VCaP (cell line): ENCODE measurements around the gene PRR35.

Experiments used
- H3K27ac ChIP-seq: fragments of 450-650 bp; 2 replicates; pipeline ENCODE4 v1.5.1; 2017
- TF ChIP-seq, protein P1 (sequence below): fragments of 450-650 bp; conservative IDR thresholded peaks from 2 replicates; pipeline ENCODE4 v1.5.1; 2017; ENCODE audit warnings: mild to moderate bottlenecking, moderate library complexity

PRR35 gene

DNA sequence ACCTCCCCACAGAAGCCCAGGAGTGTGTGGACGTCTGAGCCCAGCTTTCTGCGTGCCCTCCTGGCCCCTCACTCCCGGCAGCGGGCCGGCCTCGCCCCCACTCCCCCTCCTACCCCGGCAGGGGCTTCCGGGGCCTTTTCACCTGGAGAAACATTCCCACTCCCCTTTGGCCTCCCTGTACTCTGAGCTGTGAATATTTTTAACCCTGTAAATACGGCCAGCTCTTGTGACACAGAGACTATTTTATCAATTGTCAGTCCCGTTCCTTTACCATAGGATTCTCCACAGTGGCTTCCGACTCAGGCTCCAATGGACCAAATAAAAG, 5.9 kb upstream of the PRR35 start:
- no peak overlapping the region for H3K27ac ChIP-seq
- TF ChIP-seq, protein P1, sequence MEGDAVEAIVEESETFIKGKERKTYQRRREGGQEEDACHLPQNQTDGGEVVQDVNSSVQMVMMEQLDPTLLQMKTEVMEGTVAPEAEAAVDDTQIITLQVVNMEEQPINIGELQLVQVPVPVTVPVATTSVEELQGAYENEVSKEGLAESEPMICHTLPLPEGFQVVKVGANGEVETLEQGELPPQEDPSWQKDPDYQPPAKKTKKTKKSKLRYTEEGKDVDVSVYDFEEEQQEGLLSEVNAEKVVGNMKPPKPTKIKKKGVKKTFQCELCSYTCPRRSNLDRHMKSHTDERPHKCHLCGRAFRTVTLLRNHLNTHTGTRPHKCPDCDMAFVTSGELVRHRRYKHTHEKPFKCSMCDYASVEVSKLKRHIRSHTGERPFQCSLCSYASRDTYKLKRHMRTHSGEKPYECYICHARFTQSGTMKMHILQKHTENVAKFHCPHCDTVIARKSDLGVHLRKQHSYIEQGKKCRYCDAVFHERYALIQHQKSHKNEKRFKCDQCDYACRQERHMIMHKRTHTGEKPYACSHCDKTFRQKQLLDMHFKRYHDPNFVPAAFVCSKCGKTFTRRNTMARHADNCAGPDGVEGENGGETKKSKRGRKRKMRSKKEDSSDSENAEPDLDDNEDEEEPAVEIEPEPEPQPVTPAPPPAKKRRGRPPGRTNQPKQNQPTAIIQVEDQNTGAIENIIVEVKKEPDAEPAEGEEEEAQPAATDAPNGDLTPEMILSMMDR = no peak

DNA sequence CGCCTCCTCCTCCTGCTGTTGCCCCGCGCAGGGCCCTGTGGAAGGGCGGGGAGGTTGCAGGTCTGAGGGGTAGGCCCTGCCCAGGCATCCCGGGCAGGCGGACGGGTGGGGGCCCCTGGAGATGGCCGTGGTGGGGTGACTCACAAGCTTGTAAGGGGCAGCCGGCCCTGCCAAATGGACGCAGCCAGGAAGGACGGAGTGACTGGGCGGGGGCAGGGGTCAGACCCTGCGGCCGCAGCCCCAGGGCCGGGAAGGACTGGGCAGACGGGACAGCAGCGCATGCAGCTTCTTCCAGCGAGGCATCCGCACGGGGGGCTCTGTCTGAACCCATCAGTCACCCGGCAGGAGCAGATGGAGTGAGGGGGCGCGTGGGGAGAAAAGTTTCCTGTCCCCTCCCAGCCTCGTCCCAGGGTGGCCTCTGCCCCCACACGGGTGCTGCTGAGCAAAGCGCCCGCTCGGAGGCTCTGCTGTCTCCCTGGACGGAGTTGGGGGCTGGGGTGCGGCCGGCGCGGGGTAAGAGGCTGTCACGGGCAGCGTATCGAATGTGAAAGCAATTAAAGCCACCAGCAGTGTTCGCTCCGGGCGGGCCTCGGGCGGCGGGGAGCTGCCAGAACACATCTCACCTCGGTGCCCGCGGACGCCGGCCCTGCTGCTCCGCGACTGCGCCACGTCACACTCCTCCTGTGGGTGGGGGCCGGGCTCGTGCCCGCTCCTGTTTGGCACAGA, 5.4 kb upstream of the PRR35 start:
- H3K27ac ChIP-seq = no peak overlapping the region
- TF ChIP-seq, protein P1 = no peak

DNA sequence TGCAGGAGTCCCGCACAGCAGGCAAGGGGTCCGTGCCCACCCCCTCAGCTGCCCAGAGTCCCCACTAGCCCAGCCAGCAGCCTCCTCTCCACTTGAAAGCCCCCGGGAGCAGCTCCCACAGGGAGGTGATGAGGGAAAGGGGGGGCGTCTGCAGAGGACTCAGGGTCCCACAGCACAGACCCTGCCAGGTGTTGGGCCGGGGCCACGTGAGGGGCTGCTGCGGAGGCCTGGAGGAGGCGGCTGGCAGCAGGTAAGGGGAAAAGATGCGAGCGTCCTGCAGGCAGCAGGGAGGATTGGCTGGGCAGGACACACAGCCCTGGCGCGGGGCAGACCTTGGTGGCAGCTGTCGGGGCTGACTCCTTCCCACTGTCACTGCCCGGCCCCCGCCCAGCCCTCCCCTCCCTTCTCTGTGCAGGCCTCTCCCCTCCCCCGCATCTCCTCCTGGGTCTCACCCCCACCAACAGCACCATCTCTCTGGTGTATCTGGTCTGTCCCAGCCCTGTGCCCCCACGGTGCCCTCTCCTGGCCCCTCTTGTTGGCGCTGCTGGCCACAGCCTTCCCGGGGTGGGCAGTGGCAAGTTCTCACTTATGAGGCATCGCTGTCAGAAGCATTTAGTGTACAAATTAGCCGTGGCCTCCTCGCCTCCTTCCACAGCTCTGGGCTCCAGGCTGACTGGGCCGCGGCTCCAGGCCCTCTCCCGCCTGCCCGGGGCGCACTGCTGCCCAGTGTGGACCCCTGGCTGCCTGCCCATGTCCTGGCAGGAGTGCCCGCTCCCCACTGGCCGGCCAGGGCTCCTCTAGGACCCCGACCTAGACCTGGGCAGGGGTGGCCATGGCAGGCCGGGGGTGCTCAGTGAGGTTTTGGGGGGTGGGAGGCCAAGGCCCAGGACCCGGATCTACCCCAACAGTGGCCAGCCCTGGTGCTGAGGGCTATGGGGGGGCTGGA, 4.4 kb upstream of the PRR35 start:
- no peak overlapping the region for H3K27ac ChIP-seq
- TF ChIP-seq, protein P1 = no peak

DNA sequence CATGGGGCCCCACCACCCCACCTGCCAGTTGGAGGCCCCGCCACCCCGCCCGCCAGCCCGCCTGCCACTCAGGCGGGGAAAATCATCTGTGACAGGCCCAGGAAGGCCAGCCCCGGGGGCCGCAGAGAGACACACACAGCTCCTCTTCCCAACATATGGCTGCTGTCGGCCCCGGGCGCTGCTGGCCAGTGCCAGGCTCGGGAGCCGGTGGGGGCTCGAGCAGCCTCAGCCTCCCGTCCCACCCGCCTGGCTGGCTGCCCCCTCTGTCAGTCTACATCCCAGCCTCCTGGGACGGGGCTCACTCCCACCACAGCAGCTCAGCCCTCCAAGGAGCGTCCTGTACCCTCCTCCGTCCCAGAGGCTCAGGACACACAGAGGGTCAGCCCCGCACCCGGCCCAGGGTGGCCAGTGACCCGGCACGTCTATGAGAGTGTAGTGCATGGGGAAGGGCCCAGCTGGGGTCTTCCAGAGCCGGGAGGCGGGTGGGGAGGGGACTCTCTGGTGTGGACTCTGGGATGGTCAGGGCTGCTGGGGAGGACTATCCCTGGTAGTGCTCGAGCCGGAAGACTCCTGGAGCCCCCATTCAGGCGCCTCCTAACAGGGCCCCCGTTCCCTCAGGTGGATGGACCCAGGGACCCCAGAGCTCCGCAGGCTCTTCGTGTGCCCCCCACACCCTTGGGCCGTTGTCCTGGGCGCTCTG, 3.6 kb upstream of the PRR35 start:
- TF ChIP-seq, protein P1 = no peak

DNA sequence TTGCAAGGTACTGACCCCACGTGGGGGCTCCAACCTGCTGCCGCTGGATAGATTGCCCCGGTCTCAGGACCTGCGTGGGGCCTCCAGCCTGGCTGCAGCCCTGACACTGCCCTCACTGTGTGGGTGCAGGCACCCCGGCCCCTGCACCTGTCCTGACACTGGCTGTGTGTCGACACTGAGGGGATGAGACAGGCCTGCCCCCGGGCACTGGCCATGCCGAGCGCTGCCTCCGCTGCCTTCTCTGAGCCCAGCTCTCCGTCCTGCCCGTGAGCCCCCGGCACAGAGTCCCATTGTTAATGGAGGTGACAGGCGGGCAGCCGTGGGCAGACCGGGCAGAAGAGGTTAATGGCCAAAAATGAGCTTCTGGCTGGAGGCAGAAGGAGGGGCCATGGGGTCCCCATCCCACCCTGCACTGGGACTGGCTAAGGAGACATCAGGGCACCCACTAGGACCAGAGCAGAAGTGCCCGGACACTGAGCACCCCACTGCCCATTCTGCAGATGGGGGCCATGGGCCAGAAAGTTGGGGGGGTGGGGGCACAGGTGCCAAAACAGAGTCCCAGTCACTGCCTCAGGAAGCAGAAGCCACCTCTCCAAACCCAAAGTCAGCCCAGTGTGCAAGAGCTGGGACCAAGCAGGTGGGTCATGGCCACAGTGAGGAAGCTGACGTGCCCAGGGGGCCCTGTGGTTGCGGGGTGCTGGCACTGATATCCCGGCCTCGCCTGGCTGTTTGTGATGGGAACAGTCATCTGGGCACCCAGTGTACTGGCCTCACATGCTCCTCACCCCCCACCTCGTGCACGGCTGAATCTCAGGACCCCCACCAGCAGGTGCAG, 2.5 kb upstream of the PRR35 start:
- no peak overlapping the region for H3K27ac ChIP-seq
- TF ChIP-seq, protein P1 = no peak

More for the DNA sequence above, 3.6 kb upstream of the PRR35 start:
- no peak overlapping the region for H3K27ac ChIP-seq

DNA sequence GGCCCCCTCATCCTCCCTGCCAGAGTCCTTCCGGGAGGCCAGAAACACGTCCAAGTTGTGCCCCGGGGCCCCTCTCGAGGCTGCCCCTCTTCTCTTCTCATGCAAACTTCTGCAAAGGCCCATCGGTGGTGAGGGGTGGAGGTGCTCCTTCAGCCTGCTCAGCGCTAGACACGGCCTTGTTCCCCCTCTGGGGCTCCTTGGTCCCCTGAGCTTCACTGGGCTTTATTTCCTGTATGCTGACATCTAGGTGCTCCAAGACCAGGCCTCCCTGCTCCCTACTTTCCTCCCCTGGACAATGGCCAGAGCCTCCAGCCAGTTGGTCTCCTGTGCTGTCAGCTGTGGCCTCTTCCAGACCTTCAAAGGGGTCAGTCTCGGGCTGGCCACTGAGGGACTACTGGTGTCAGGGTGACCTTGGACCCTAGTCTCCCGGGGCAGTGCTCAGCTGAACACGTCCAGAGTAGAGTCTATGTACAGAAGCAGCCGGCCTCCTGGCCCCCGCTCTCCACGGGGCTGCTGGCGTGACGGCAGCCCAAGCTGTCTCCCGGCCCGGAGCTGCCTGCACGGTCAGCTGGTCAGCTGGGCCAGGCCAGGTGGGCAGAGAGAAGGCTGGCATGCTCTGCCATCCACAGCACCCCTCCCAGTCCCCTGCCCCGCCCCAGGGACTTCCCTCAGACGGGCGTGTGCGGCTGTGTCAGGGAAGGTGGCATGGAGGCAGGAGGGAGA, 1.7 kb upstream of the PRR35 start:
- TF ChIP-seq, protein P1 = no peak
- no peak overlapping the region for H3K27ac ChIP-seq
